Measurements from ENCODE around the gene LAMB4.
A peak's percentile ranks its signal among the peaks of the same experiment; 100 is the strongest.

LAMB4 gene

DNA sequence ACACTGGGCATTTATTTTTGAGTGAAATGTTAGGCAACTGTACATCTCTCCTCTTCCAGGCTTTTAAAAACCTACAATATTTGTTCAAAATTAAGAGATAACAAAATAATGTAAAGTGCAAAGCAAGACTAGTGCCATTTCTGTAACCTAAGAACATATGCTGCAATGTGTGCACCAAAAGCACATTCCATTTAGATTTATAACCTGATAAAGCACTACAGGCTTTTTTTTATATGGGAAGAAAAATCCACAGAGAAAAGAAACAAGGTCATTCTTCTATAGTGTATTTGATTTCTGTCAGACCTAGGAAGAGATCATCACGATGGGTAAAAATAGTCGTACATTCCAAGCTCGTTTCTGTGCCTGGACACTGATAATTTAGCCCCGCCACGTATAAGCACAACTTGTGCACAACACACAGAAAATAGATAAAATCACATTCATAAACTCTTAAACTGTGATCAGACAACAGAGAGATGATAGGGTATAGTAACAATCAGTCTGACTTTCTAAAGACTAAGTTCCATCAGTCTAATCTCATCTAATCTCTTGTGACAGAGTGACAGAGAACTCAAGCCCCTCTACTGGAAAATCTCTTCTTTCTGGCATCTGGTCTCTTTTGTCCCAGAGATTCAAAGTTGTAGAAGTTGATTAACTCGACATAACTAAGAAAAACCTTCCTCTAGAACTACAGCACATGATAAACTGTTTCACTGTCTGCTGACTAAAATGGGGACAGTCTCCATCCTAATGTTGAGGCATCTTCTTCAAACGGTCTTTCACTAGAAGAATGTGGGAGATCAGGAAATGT lies 133.9 kb downstream of the LAMB4 start:
- DNase-seq (ENCODE audit: low read depth) = peak; percentile 79

- peak; percentile 94 for DNase-seq (ENCODE audit: low read depth)
Measured at GRCh38 chr7:107995184-107996071, 134.7 kb downstream of the LAMB4 start.

GRCh38 chr7:107994421-107995030 lies 135.6 kb downstream of the LAMB4 start:
- DNase-seq (ENCODE audit: low read depth) = no peak

DNA sequence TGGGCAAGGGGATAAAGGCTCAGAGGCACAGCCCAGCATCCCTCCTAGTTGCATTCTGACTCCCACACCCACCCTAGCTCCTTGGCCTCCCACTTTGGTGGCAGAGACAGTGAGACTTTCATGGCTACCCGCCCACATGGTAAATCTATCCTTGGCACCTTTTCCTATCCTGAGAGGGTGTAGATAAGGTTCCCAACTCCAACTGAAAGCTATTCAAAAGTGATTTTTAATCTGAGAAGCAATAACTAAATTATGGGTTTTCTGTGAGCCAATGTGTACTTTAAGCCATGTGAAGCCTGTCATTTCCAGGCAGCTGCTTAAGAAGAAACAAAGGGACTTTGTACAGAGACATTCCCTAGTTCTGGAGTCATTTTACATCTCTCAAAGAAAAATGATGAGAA lies 136.3 kb downstream of the LAMB4 start:
- no peak for DNase-seq (ENCODE audit: low read depth)

GRCh38 chr7:107989618-107990373 lies 140.4 kb downstream of the LAMB4 start:
- DNase-seq (ENCODE audit: low read depth) = peak; percentile 55

DNA sequence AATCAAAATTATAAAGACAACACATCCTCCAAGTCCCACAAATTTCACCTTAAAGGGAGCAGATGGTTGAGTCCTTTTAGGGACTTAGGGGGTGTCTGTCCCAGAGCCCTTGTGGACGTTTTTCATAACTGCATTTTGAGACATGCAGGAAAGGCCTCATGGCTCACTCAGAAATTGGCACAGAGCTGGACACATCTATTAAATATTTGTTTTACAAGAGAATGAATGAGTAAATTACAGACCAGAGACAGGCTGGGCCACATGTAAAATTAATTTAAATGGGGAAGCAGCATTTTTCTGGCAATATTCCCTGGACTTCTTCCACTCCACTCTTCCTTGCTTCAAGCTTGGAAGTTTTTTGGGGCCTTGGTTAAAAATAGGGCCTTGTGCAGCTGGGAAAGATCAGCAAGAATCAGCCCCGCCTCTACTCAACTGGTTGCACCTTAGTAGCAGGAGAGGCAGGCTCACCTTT lies 147.2 kb downstream of the LAMB4 start:
- peak; percentile 16 for DNase-seq (ENCODE audit: low read depth)

DNA sequence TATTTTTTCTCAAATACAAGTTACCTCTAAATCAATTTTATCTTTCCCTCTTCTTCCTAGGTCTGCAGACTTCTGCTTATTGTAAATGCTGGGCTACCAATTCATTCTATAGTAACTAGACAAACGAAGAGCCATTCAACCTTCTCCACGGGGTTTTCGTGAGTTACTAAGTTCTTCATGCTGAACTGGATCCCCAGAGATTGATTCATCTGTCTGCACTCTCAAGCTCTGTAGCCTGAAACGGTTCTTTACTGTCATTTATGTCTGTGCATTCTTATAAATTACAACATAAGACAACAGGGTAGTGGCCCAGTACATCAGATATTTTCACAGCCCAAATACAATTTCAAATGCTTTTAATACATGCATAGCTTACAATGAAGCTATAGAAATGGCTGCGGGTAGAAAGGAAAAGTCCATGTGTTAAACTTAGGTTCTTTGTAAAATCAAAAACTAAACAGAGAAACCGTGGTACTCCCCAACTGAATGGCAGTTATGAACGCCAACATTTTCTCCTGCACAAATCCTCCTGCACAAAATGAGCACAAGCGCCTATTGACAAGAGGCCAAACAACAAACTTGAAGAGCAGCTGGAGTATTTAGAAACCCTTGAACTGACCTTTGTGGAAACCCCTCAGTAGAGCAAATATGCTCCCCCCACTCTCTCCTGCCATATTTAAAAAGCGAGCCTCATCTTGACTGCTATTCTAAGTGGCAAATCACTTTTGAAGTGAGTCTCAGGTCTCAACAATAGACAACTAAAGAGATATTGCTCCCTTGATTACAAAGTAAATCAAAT lies 147.9 kb downstream of the LAMB4 start:
- DNase-seq (ENCODE audit: low read depth) = no peak

DNA sequence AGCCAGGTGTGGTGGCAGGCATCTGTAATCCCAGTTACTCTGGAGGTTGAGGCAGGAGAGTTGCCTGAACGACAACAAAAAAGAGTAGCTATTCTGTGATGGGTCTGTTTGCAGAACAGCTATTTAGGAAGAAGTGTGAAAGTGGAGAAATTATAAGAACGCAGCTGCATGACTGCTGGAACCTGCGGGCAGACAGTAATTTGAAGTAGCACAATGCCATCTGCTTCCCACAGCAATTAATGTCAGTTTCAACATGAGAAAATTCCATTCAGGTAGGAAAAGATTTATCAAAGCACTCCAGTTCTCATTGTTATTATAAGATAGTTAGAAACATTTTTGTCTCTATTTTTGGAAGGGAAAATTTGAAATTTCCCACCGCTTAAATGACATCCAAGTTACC lies 148.7 kb downstream of the LAMB4 start:
- no peak for DNase-seq (ENCODE audit: low read depth)

DNA sequence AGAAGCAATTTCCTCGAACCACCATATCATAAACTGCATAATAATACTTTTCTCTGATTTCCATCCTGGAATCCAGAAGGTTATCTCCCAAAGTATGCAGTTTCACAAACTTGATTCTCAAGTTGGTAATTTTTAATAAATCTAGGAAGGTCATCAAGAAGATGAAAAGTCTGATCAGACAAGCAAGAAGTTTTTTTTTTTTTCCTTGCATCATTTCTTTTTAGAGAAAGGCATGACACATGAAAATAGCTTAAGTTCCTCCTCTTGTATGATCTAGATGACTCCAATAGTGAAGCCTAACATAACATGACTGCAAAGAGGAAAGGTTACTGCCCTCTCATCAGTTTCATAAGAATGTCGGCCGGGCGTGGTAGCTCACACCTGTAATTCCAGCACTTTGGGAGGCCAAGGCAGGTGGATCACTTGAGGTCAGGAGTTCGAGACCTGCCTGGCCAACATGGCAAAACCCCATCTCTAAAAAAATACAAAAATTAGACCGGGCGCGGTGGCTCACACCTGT lies 149.4 kb downstream of the LAMB4 start:
- no peak for DNase-seq (ENCODE audit: low read depth)

DNA sequence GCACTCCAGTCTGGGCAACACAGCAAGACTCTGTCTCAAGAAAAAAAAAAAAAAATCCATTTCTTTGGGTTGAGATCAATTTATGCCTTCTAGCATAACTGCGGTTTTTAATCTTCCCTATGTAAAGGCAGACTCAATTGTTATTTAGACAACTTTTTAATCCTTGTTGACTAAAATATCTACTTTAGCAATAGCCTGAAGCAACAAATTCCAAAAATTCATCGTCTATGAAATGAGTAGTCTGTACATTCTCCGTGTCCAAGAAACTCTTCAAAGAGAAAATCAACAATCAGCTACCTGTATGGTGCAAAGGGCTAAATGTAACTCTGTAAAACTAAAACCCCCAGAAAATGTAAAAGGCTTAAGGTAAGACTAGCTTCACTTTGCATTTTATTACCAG lies 150.0 kb downstream of the LAMB4 start:
- no peak for DNase-seq (ENCODE audit: low read depth)

GRCh38 chr7:107978815-107979408 lies 151.2 kb downstream of the LAMB4 start:
- no peak for DNase-seq (ENCODE audit: low read depth)

- no peak for DNase-seq (ENCODE audit: low read depth)
Measured at GRCh38 chr7:107977048-107977447, 153.1 kb downstream of the LAMB4 start.

DNA sequence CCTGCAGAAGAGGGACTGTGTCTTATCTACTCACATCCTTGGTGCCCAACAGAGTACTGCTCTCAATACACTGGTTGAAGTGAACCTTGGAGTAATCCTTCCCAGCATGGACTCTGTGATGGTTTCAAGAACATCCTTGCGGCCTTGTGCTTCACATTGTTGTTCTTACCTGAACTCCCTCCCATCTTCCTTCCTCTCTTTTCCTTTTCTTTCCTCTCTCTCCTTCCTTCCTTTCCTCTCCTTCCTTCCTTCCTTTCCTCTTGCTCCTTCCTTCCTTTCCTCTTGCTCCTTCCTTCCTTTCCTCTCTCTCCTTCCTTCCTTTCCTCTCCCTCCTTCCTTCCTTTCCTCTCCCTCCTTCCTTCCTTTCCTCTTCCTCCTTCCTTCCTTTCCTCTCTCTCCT lies 153.5 kb downstream of the LAMB4 start:
- DNase-seq (ENCODE audit: low read depth) = no peak

DNA sequence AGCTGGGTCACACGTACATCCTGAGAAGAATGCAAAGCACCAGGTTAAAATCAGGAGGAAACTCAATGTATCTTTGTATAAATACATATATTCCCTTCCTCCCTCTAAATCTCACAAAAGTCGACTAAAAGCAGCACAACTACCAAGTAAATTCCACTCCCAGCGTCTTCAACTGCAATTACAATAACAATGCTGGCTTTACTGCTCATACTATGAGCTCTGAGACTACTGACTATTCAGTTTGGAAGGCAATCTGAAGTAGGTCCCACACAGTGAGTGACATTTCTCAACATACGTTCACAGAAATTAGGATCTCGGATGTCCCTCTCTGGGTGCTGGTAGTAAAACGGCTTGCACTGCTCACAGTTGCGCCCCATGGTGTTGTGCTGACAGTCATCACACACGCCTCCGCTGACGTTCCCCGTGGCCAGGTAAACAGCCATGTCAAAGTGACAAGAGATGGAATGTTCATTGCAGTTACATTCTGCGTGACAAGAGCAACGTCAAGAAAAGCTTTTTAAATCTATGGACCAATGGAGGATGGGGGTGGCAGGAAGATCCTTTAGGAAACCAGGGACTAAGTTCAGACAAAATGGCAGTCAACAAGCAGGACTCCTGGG lies 154.7 kb downstream of the LAMB4 start:
- DNase-seq (ENCODE audit: low read depth) = no peak

GRCh38 chr7:107973861-107974260 lies 156.3 kb downstream of the LAMB4 start:
- no peak for DNase-seq (ENCODE audit: low read depth)
